SU-DHL-6 (cell line): ENCODE results near the gene GLMP.

ENCODE experiments used
- H2AFZ ChIP-seq: fragments of 200-600 bp; sonication (generic); 2 replicates; pipeline ENCODE4 v1.6.1; 2014; ENCODE audit warnings: low read depth, mild to moderate bottlenecking, moderate library complexity, mixed read lengths, antibody characterized with exemption, low read length; ENCODE audit not compliant: severe bottlenecking
- H3F3A ChIP-seq: fragments of 200-600 bp; shearing (Covaris generic); 2 replicates; pipeline ENCODE4 v1.6.0; 2016; ENCODE audit warnings: antibody characterized with exemption, mild to moderate bottlenecking; ENCODE audit not compliant: insufficient read depth
- H3K27ac ChIP-seq: fragments of 200-600 bp; sonication (generic); 2 replicates; pipeline ENCODE4 v1.5.1; 2016; ENCODE audit warnings: low read depth, mild to moderate bottlenecking, low read length, moderate library complexity, mixed read lengths
- H3K27me3 ChIP-seq: fragments of 200-600 bp; sonication (generic), shearing (Covaris generic); 2 replicates; pipeline ENCODE4 v1.6.0; 2014; ENCODE audit warnings: mild to moderate bottlenecking, low read length
- H3K36me3 ChIP-seq: fragments of 200-600 bp; sonication (generic); 2 replicates; pipeline ENCODE4 v1.6.1; 2014; ENCODE audit warnings: mild to moderate bottlenecking, low read length, mixed read lengths
- H3K4me2 ChIP-seq: fragments of 300-600, 200-600 bp; shearing (Covaris generic), sonication (generic); 2 replicates; pipeline ENCODE4 v1.6.0; 2014; ENCODE audit warnings: low read length, low read depth, mild to moderate bottlenecking; ENCODE audit not compliant: poor library complexity, severe bottlenecking
- H3K4me3 ChIP-seq: fragments of 200-600 bp; sonication (generic); 2 replicates; pipeline ENCODE4 v1.5.1; 2014; ENCODE audit warnings: antibody characterized with exemption, low read length, mild to moderate bottlenecking, mixed read lengths; ENCODE audit not compliant: insufficient read depth, poor library complexity, severe bottlenecking
- H3K79me2 ChIP-seq: fragments of 200-600 bp; sonication (generic); 2 replicates; pipeline ENCODE4 v1.6.1; 2014; ENCODE audit warnings: mild to moderate bottlenecking, low read length, moderate library complexity; ENCODE audit not compliant: insufficient read depth
- H3K9ac ChIP-seq: fragments of 200-600 bp; sonication (generic); 2 replicates; pipeline ENCODE4 v1.7.0; 2014; ENCODE audit warnings: mild to moderate bottlenecking, low read length
- H3K9me2 ChIP-seq: fragments of 200-600 bp; sonication (generic); replicated peaks from 2 replicates; pipeline ENCODE4 v1.6.1; 2014; ENCODE audit warnings: low read length; ENCODE audit not compliant: insufficient read depth
- H3K9me3 ChIP-seq: fragments of 200-600 bp; sonication (generic); 2 replicates; pipeline ENCODE4 v1.6.1; 2014; ENCODE audit warnings: low read length, mixed read lengths; ENCODE audit not compliant: insufficient read depth
- H4K20me1 ChIP-seq: fragments of 200-600 bp; sonication (generic); 2 replicates; pipeline ENCODE4 v1.6.1; 2014; ENCODE audit warnings: low read depth, mild to moderate bottlenecking, antibody characterized with exemption, low read length, moderate library complexity, mixed read lengths
- CTCF ChIP-seq: fragments of 200-600 bp; sonication (generic); IDR thresholded peaks from one replicate; pipeline ENCODE4 v1.5.1; 2017; ENCODE audit warnings: antibody characterized with exemption, mild to moderate bottlenecking, low read length, moderate library complexity; ENCODE audit not compliant: insufficient read depth, poor library complexity, severe bottlenecking
- EZH2phosphoT487 ChIP-seq: fragments of 200-600 bp; sonication (generic), shearing (Covaris generic); conservative IDR thresholded peaks from 2 replicates; pipeline ENCODE4 v1.6.1; 2018; ENCODE audit warnings: mild to moderate bottlenecking, antibody characterized with exemption, low read length, moderate library complexity, mixed read lengths

The GLMP gene

DNA sequence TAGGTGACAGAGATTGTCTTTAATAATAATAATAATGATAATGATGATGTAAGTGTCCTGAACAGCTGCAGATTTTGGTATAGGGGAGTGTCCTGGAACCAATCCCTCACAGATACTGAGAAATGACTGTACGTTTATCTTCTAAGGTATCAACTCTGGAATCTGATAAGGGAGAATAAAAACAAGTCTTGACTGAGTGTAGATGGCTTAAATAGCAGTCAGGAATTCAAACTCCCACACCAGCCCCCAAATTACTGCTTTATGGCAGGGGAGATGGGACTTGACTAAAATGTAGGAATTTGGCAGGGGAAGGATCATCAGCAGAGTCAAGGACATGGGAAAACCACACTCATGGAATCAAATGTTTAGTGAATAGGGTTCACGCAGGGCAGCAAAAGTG, 9.7 kb upstream of the GLMP start:
- Histone ChIP-seq H4K20me1 (no peaks in the 10 kb centered on the region), H3K27me3 (no peaks in the 10 kb centered on the region), H3K9me3 (no peaks in the 10 kb centered on the region), H3K4me3 (no peak overlapping the region), H3K4me2 (no peak overlapping the region), H3F3A (peaks cover 20% of the 10 kb centered on the region; the same call in 1 of the 2 replicates), H3K79me2 (no peaks in the 10 kb centered on the region), H3K27ac (no peak overlapping the region), H2AFZ (no peak overlapping the region), H3K9ac (no peak overlapping the region), H3K9me2 (no peaks in the 10 kb centered on the region), H3K36me3 (peaks cover 21% of the 10 kb centered on the region; the same call in 1 of the 2 replicates)
- TF ChIP-seq CTCF (no peak), EZH2phosphoT487 (no peak)

DNA sequence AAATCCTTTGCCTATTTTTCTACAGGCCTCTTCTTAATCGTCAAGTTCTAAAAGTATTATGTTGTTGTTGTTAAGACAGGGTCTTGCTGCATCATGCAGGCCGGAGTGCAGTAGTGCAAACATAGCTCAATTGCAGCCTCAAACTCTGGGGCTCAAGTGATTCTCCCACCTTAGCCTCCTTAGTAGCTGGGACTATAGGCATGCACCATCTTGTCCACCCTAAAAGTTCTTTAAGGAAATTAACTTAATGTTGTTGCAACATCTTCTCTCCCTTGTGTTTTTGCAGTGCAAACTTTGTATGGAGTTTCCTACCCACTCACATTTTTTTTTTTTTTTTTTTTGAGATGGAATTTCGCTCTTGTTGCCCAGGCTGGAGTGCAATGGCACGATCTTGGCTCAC, 7.8 kb upstream of the GLMP start:
- Histone ChIP-seq H4K20me1 (no peaks in the 10 kb centered on the region), H3K79me2 (no peaks in the 10 kb centered on the region), H3K36me3 (peaks cover 8% of the 10 kb centered on the region; the same call in 1 of the 2 replicates), H3F3A (peaks cover 17% of the 10 kb centered on the region; the same call in 1 of the 2 replicates), H3K27ac (no peak overlapping the region), H3K9me3 (no peaks in the 10 kb centered on the region), H2AFZ (no peak overlapping the region), H3K9me2 (no peaks in the 10 kb centered on the region), H3K4me3 (no peak overlapping the region), H3K9ac (no peak overlapping the region), H3K4me2 (no peak overlapping the region), H3K27me3 (no peaks in the 10 kb centered on the region)
- TF ChIP-seq CTCF: no peak
- TF ChIP-seq EZH2phosphoT487: no peak

- no peaks in the 10 kb centered on the region for H3K36me3 ChIP-seq
- H3K9me2 ChIP-seq: no peaks in the 10 kb centered on the region
- H3K27ac ChIP-seq: no peak within 1 kb of the TSS
- H3K4me3 ChIP-seq: no peak within 1 kb of the TSS
- no peak within 1 kb of the TSS for H3K4me2 ChIP-seq
- H3F3A ChIP-seq: peaks cover 8% of the 10 kb centered on the region; the same call in 1 of the 2 replicates
- no peaks in the 10 kb centered on the region for H3K9me3 ChIP-seq
- no peaks in the 10 kb centered on the region for H3K27me3 ChIP-seq
- no peak within 1 kb of the TSS for H2AFZ ChIP-seq
- no peaks in the 10 kb centered on the region for H3K79me2 ChIP-seq
- H3K9ac ChIP-seq: no peak within 1 kb of the TSS
- no peaks in the 10 kb centered on the region for H4K20me1 ChIP-seq
- TF ChIP-seq CTCF: no peak
- TF ChIP-seq EZH2phosphoT487: no peak
Measured at GRCh38 chr1:156298852-156299357, 3.4 kb upstream of the GLMP start, which contains the start of gene VHLL. Gene VHLL, minus strand, starts transcription at chr1:156299307. Its CDS starts 118 bp downstream, at chr1:156299189.
